Psoas muscle (tissue), 8 donors: ENCODE measurements around the gene ETV5. TPM values are rescaled to one million over a fixed set of nuclear protein-coding genes. Genes with fewer than 3 reads are reported as not detected.
A peak's percentile ranks its signal among the peaks of the same experiment; 100 is the strongest.

ENCODE experiments used
- ATAC-seq, 4 donors: fragments of 200-7000 bp; cut with Tn5 transposase; one replicate each; pipeline ENCODE4 v1.9.1; 2020; ENCODE audit warnings: moderate library complexity in 3 of 4, mild to moderate bottlenecking in 2 of 4
- DNase-seq, 2 donors: peaks; one replicate each; pipeline ENCODE4 v3.0.0-alpha.2; 2020
- H3K27ac ChIP-seq: fragments of 200-600 bp; one replicate; pipeline ENCODE4 v1.8.0; 2022
- H3K27me3 ChIP-seq, 3 donors: fragments of 200-600 bp in 1 of 3; one replicate each; pipeline versions ENCODE4 v1.6.1 to v1.8.0; 2013 to 2022; ENCODE audit warnings: low read length in 2 of 3, mild to moderate bottlenecking in 2 of 3, moderate library complexity in 1 of 3; ENCODE audit not compliant: insufficient read depth in 3 of 3
- H3K36me3 ChIP-seq, 2 donors: fragments of 200-600 bp in 1 of 2; one replicate each; pipeline versions ENCODE4 v1.6.1 to v1.8.0; 2013 to 2022; ENCODE audit warnings: low read depth in 1 of 2, mild to moderate bottlenecking in 1 of 2, moderate library complexity in 1 of 2; ENCODE audit not compliant: insufficient read depth in 1 of 2
- H3K4me1 ChIP-seq: fragments of 200-600 bp; one replicate; pipeline ENCODE4 v1.8.0; 2022
- H3K4me3 ChIP-seq: fragments of 200-600 bp; one replicate; pipeline ENCODE4 v1.8.0; 2022; ENCODE audit warnings: mild to moderate bottlenecking
- H3K9me3 ChIP-seq: fragments of 200-600 bp; one replicate; pipeline ENCODE4 v1.8.0; 2022
- WGBS, 3 donors: extraction: QIAGEN DNeasy Blood & Tissue Kit; methylation state at CpG; one replicate each; pipeline versions ENCODE4 v1.1.6 to v1.1.7; 2013; 5-methylcytosine and 5-hydroxymethylcytosine counted together
- intact Hi-C, 2 donors: fragments of 100-400 bp; cut with DNase I; formaldehyde crosslinking; loops; one replicate each; pipeline versions ENCODE4 v1.11.0 to v1.14.2; 2022
- polyA plus RNA-seq, 3 donors: library from polyadenylated mRNA; stranded (reverse); fragments of 200-250 nt; gene quantifications; one replicate each; pipeline ENCODE4 v1.2.3, GENCODE V29; 2013
- total RNA-seq, 4 donors: library from RNA; stranded (reverse); fragmentation: NEBNext Ultra II Directional in 2 of 4; extraction: Animal tissue kit (Norgen Biotek cat#: 25700) in 2 of 4; gene quantifications; one replicate each; pipeline versions ENCODE4 v1.2.1 to v1.2.4, GENCODE V29; 2021 to 2023
- TF ChIP-seq, protein P1 (sequence below): fragments of 200-600 bp; IDR thresholded peaks from one replicate; pipeline ENCODE4 v1.8.0; 2022; ENCODE audit warnings: antibody characterized with exemption
- donor health status: healthy with polysubstance abuse.
- donor health status: DM: no; HTN: no; CAD: no; lungs with moderate emphysema.
- donor health status: Bipolar disorder and iron deficiency.
- donor health status: healthy.
- donor health status: DM: yes; HTN: yes; CAD: no.
- donor health status: DM: no; HTN: no; CAD: no.
- donor health status: DM: no; HTN: no; CAD: no.
- donor health status: DM: yes; HTN: yes; CAD: no.

Gene ETV5
- total and polyA plus RNA-seq, 7 donors = 7.2 to 47.1 (median 8.0) TPM

DNA sequence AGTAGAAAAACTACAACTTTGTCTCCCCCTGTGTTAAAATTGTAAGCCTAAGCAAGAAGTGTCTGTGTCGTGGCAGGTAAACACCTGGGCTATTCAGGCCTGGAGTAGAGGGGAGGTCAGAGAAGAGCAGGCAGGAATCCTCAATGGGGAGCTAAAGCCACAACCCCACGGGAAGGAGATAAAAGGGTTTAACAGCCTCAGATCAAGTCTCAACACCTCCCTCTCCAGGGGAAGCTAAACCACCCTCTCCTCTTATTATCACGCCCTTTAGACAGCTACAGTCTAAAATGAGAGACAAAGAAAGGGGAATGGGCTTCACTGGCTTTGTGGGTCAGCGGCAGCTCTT is 11.6 kb downstream of the ETV5 start:
- intact Hi-C loops = loop anchor here in 1 of 2 donors (5.0 kb wide), 1 partner anchor 140 kb away; no protein-coding TSS in a partner anchor

DNA sequence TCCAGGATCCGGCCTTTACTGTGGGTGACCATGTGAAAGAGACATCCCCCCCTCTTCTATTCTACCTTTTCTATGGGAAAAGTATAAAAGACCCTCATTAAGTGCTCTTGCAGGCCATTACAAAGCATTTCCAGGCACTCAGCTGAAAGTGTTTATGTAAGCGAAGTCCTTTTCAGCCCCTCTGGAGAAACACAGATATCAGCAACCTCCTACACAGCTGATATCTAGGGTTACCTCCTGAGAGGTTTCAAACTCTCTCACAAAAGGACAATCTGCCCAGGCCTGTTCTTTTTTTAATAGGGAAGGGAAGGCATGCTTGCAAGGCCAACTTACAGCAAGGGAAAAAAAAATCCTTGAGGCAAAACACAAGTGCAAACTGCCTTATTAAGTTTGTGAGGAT is 12.6 kb downstream of the ETV5 start:
- Histone ChIP-seq H3K4me3 (no peak overlapping the region), H3K27me3 (no peaks in the 10 kb centered on the region), H3K36me3 (no peaks in the 10 kb centered on the region), H3K9me3 (no peaks in the 10 kb centered on the region), H3K27ac (no peak overlapping the region), H3K4me1 (peaks cover 37% of the 10 kb centered on the region)
- 94 to 98% (median 96%) methylated on average over 2 of the region's 2 CpGs for WGBS, 3 donors
- TF ChIP-seq, protein P1, sequence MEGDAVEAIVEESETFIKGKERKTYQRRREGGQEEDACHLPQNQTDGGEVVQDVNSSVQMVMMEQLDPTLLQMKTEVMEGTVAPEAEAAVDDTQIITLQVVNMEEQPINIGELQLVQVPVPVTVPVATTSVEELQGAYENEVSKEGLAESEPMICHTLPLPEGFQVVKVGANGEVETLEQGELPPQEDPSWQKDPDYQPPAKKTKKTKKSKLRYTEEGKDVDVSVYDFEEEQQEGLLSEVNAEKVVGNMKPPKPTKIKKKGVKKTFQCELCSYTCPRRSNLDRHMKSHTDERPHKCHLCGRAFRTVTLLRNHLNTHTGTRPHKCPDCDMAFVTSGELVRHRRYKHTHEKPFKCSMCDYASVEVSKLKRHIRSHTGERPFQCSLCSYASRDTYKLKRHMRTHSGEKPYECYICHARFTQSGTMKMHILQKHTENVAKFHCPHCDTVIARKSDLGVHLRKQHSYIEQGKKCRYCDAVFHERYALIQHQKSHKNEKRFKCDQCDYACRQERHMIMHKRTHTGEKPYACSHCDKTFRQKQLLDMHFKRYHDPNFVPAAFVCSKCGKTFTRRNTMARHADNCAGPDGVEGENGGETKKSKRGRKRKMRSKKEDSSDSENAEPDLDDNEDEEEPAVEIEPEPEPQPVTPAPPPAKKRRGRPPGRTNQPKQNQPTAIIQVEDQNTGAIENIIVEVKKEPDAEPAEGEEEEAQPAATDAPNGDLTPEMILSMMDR = no peak
- intact Hi-C loops = loop anchor here in 1 of 2 donors (5.0 kb wide), 1 partner anchor 141 kb away; no protein-coding TSS in a partner anchor
- ATAC-seq (no peak), DNase-seq (no peak)

More for the DNA sequence above, 11.6 kb downstream of the ETV5 start:
- Histone ChIP-seq H3K4me1 (peaks cover 30% of the 10 kb centered on the region), H3K9me3 (no peaks in the 10 kb centered on the region), H3K4me3 (peak overlapping the region; percentile 63), H3K27ac (no peak overlapping the region), H3K36me3 (no peaks in the 10 kb centered on the region), H3K27me3 (no peaks in the 10 kb centered on the region)
- TF ChIP-seq, protein P1 = no peak
- 38 to 43% (median 40%) methylated on average over 4 of the region's 4 CpGs for WGBS, 3 donors
- DNase-seq = no peak
- no peak for ATAC-seq

DNA sequence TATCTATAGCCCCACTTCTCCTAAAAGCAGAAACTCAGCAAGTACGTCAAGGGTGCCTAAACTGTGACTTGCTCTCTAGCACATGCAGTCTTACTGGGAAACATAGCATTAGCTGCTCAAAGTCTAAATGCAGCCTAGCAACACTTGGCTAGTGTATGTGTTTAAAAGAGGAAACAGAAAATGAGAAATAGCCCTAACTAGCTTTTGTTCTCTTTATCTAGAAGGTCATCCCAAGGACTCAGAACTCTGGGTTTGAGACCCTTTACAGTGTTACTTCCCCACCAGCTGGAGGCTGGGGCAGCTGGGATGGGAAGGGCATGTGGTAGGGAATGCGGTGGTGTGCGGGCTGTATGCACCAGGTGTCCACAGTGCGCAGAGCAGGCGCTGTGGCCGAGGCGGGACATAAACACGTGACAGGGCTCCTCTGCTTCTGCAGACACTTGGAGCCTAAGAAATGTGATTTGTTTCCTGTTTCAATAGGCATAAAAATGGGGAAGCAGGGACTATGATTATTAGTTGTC is 13.3 kb downstream of the ETV5 start:
- TF ChIP-seq, protein P1 = no peak
- Histone ChIP-seq H3K27ac (no peak overlapping the region), H3K9me3 (no peaks in the 10 kb centered on the region), H3K4me3 (no peak overlapping the region), H3K27me3 (no peaks in the 10 kb centered on the region), H3K4me1 (peaks cover 43% of the 10 kb centered on the region), H3K36me3 (no peaks in the 10 kb centered on the region)
- intact Hi-C loops = loop anchor here in 1 of 2 donors (5.0 kb wide), 1 partner anchor 142 kb away; no protein-coding TSS in a partner anchor
- DNase-seq (peak in 1 of 2 donors; percentile 58), ATAC-seq (no peak)
- 83 to 90% (median 89%) methylated on average over 8 of the region's 8 CpGs for WGBS, 3 donors

- 93 to 97% (median 95%) methylated on average over 7 of the region's 7 CpGs for WGBS, 3 donors
- TF ChIP-seq, protein P1 = no peak
- H3K27me3 ChIP-seq = no peaks in the 10 kb centered on the region
- no peaks in the 10 kb centered on the region for H3K36me3 ChIP-seq
- no peaks in the 10 kb centered on the region for H3K9me3 ChIP-seq
- no peak overlapping the region for H3K4me3 ChIP-seq
- ATAC-seq = no peak
- no peak overlapping the region for H3K27ac ChIP-seq
- DNase-seq = no peak
- intact Hi-C loops = loop anchor here in 1 of 2 donors (5.0 kb wide), 1 partner anchor 142 kb away; no protein-coding TSS in a partner anchor
- H3K4me1 ChIP-seq = peaks cover 41% of the 10 kb centered on the region
These were observed 14.0 kb downstream of the ETV5 start for GRCh38 chr3:186094696-186095425.
